Stomach (tissue), 4 donors: ENCODE data around the gene PIAS1.

Source experiments
- POLR2A ChIP-seq, 4 donors: fragments of 450-650 bp; IDR thresholded peaks; one replicate each; pipeline ENCODE4 v1.6.1; 2016; ENCODE audit warnings: antibody characterized with exemption in 4 of 4, control low read depth in 2 of 4, mild to moderate bottlenecking in 1 of 4, moderate library complexity in 1 of 4
- TF ChIP-seq, protein P1 (sequence below), 7 experiments: fragments of 450-650 bp in 4 of 7; fragments of 200-600 bp in 3 of 7; sonication (generic) in 3 of 7; IDR thresholded peaks; one replicate each; pipeline ENCODE4 v1.5.1; 2016 to 2019; ENCODE audit warnings: antibody characterized with exemption in 7 of 7, control low read depth in 2 of 7, mild to moderate bottlenecking in 1 of 7

DNA sequence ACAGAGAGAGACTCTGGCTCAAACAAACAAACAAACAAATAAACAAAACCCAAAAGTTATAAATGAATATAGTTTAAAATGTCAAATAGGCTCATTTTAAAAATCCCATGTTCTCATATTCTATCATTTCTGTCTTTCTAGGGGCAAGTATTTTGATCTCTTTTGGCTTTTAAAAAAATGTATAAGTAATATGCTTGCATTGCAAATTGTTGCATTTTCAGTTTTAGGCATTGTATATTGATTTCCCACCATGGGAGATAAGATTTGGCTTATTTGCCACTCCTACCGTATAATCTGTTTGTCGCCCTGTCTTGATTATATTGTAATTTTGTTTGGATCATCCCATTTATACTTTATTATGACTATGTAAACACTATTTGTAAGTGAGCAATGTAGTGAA is 70.6 kb downstream of the PIAS1 start:
- TF ChIP-seq, protein P1, sequence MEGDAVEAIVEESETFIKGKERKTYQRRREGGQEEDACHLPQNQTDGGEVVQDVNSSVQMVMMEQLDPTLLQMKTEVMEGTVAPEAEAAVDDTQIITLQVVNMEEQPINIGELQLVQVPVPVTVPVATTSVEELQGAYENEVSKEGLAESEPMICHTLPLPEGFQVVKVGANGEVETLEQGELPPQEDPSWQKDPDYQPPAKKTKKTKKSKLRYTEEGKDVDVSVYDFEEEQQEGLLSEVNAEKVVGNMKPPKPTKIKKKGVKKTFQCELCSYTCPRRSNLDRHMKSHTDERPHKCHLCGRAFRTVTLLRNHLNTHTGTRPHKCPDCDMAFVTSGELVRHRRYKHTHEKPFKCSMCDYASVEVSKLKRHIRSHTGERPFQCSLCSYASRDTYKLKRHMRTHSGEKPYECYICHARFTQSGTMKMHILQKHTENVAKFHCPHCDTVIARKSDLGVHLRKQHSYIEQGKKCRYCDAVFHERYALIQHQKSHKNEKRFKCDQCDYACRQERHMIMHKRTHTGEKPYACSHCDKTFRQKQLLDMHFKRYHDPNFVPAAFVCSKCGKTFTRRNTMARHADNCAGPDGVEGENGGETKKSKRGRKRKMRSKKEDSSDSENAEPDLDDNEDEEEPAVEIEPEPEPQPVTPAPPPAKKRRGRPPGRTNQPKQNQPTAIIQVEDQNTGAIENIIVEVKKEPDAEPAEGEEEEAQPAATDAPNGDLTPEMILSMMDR (IDR thresholded peaks at IDR 0.05), result no peak
- no peak for TF ChIP-seq POLR2A (IDR thresholded peaks at IDR 0.05)
